ENCODE results near the gene CHD9.

Gene CHD9

DNA sequence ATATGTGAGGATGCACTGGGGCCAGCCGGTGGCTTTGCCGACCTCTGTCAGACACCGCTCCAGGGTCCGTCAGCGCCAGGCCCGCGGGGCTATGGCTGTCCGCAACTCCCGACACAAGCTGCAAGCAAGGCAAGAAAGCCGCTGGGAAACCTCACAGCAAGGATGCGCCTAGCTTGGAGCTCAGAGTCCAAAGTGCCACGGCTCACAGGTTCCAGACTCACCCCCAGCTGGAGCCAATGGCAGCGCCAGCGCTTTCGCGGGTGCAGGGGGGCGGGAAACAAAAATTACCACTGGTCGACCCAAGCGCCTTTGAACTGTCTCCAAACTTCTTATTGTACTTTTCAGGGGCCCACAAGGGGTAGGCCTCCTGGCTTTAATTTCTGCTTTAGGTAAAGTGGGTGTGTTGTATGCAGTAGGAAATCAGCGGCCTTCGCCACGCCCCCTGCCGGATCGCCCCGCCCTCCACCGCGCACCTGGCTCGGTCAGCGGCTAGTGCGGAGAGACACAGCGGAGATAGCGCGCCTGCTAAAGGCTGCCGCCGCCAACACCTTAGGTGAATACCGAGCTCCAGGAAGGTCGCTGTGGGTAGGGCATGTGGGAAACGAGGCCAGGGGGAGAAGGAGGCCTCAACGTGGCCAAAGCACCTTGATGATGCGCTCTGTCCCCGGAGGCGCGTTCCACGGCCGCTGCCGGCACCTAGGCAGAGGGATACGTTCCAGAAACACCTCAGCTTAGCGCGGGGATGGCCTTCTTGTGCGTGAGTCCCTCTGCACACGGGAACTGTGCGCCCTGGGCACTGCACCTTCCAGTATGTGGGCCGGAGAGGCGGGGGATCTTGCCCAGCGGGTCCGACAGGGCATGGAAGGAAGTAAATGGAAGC is 318.4 kb downstream of the CHD9 start:
- peak; percentile 82 for DNase-seq (ENCODE audit: low spot score)

DNA sequence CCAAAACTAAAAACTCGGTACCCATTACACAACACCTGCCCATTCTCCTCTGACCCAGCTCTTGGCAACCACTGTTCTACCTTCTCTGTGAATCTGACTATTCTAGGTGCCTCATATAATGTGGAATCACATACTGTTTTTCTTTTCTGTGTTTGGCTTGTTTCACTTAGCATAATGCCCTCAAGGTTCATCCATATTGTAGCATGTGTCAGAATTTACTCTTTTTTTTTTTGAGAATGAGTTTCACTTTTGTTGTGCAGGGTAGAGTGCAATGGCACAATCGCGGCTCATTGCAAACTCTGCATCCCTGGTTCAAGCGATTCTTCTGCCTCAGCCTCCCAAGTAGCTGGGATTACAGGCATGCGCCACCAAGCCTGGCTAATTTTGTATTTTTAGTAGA is 320.0 kb downstream of the CHD9 start:
- no peak for DNase-seq (ENCODE audit: low spot score)

DNA sequence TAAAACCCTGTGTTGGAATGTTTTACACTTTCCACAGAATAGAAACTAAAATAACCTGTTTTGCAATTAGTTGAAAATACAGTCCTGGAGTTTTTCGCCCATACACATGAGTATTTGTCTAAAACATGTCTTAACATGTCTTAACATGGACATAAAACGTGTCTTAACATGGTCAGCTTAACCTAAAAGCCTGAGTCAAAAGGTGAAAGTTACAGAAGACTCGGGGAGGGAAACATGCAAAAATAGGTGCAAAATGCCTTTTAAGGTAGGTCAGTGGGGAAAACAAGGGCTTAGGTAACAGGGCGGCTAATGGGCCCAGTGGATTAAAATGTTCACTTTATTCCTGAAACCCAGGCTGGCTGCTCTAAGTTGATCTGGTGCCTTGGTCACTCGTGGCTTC is 323.3 kb downstream of the CHD9 start:
- DNase-seq (ENCODE audit: low spot score): no peak

Data from CD4-positive, alpha-beta T cell treated with Interleukin-6 at 100 ng/mL for 8 hours (primary cell).